ENCODE data around the gene RALGAPA2. TPM values are rescaled to one million over a fixed set of nuclear protein-coding genes. Genes with fewer than 3 reads are reported as not detected.

Gene RALGAPA2
- total RNA-seq, 1 experiment from 2014 or later = 10.8 TPM

GRCh38 chr20:20641783-20642182 is 70.7 kb downstream of the RALGAPA2 start:
- BruUV-seq (replicated peaks) = no TSS peak
- no peaks in the 10 kb centered on the region; the same call in 1 of the 2 replicates for H4K20me1 ChIP-seq (ENCODE audit: insufficient read depth)
- no peak overlapping the region for H2AFZ ChIP-seq (ENCODE audit: low read depth, low read length, poor library complexity, severe bottlenecking)
- intact Hi-C loops (cut with micrococcal nuclease) = no loop called here
- no peak overlapping the region for H3K27ac ChIP-seq (ENCODE audit: low read depth, low read length)
- ChIA-PET RAD21 (ENCODE audit: low non-redundant PET in 1 of 2, low total read pairs in 2 of 2, uncharacterized antibody in 2 of 2, unreplicated experiment in 2 of 2) (no interaction called here), POLR2A (no interaction called here), CTCF (no interaction called here)
- DNase-seq (ENCODE audit: low read depth, low spot score) (no peak), ATAC-seq (no peak)
- no peak overlapping the region for H3K9ac ChIP-seq (ENCODE audit: low read length)
- no peak overlapping the region for H3K4me2 ChIP-seq (ENCODE audit: low read length)
- H3K36me3 ChIP-seq (ENCODE audit: control insufficient read depth in 1 of 2, insufficient read depth in 2 of 2, low read length in 2 of 2) = no peaks in the 10 kb centered on the region
- no peaks in the 10 kb centered on the region for H3K4me1 ChIP-seq (ENCODE audit: control insufficient read depth in 1 of 2, insufficient read depth in 2 of 2, low read length in 2 of 2)
- H3K9me3 ChIP-seq (ENCODE audit: control insufficient read depth in 1 of 2, insufficient read depth in 1 of 2, low read depth in 1 of 2, low read length in 2 of 2) = no peaks in the 10 kb centered on the region
- H3K4me3 ChIP-seq (replicated peaks in 1 of 2; ENCODE audit: low read depth in 1 of 2, low read length in 2 of 2) = no peak overlapping the region
- no peak for TF ChIP-seq EGR1 (IDR thresholded peaks at IDR 0.05; ENCODE audit: low read depth)
- no peak for TF ChIP-seq SIN3A (IDR thresholded peaks at IDR 0.05; ENCODE audit: low read depth)
- TF ChIP-seq, protein P1, sequence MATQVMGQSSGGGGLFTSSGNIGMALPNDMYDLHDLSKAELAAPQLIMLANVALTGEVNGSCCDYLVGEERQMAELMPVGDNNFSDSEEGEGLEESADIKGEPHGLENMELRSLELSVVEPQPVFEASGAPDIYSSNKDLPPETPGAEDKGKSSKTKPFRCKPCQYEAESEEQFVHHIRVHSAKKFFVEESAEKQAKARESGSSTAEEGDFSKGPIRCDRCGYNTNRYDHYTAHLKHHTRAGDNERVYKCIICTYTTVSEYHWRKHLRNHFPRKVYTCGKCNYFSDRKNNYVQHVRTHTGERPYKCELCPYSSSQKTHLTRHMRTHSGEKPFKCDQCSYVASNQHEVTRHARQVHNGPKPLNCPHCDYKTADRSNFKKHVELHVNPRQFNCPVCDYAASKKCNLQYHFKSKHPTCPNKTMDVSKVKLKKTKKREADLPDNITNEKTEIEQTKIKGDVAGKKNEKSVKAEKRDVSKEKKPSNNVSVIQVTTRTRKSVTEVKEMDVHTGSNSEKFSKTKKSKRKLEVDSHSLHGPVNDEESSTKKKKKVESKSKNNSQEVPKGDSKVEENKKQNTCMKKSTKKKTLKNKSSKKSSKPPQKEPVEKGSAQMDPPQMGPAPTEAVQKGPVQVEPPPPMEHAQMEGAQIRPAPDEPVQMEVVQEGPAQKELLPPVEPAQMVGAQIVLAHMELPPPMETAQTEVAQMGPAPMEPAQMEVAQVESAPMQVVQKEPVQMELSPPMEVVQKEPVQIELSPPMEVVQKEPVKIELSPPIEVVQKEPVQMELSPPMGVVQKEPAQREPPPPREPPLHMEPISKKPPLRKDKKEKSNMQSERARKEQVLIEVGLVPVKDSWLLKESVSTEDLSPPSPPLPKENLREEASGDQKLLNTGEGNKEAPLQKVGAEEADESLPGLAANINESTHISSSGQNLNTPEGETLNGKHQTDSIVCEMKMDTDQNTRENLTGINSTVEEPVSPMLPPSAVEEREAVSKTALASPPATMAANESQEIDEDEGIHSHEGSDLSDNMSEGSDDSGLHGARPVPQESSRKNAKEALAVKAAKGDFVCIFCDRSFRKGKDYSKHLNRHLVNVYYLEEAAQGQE (IDR thresholded peaks at IDR 0.05; ENCODE audit: low read depth) = no peak
- TF ChIP-seq POLR2A (IDR thresholded peaks at IDR 0.05; ENCODE audit: borderline replicate concordance, extremely low read depth, insufficient read depth, insufficient read length) = no peak
- TF ChIP-seq RAD21 (IDR thresholded peaks at IDR 0.05; ENCODE audit: low read depth) = no peak
- no peak for TF ChIP-seq TCF7L2 (IDR thresholded peaks at IDR 0.05; ENCODE audit: borderline replicate concordance, extremely low read depth, insufficient read depth, insufficient read length)
- TF ChIP-seq, protein P2, sequence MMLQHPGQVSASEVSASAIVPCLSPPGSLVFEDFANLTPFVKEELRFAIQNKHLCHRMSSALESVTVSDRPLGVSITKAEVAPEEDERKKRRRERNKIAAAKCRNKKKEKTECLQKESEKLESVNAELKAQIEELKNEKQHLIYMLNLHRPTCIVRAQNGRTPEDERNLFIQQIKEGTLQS (IDR thresholded peaks at IDR 0.05) = no peak
- TF ChIP-seq, protein P3, sequence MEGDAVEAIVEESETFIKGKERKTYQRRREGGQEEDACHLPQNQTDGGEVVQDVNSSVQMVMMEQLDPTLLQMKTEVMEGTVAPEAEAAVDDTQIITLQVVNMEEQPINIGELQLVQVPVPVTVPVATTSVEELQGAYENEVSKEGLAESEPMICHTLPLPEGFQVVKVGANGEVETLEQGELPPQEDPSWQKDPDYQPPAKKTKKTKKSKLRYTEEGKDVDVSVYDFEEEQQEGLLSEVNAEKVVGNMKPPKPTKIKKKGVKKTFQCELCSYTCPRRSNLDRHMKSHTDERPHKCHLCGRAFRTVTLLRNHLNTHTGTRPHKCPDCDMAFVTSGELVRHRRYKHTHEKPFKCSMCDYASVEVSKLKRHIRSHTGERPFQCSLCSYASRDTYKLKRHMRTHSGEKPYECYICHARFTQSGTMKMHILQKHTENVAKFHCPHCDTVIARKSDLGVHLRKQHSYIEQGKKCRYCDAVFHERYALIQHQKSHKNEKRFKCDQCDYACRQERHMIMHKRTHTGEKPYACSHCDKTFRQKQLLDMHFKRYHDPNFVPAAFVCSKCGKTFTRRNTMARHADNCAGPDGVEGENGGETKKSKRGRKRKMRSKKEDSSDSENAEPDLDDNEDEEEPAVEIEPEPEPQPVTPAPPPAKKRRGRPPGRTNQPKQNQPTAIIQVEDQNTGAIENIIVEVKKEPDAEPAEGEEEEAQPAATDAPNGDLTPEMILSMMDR (IDR thresholded peaks at IDR 0.05 in 2 of 3, conservative IDR thresholded peaks at IDR 0.05 in 1 of 3; ENCODE audit: borderline replicate concordance in 1 of 3, insufficient read depth in 1 of 3, low read depth in 2 of 3, low read length in 2 of 3) = no peak
- no peak for TF ChIP-seq EZH2phosphoT487 (IDR thresholded peaks at IDR 0.05; ENCODE audit: borderline replicate concordance)
- TF ChIP-seq EZH2 (IDR thresholded peaks at IDR 0.05) = no peak
- no peak for TF ChIP-seq SRF (IDR thresholded peaks at IDR 0.05; ENCODE audit: low read depth)
- TF ChIP-seq SP1 (IDR thresholded peaks at IDR 0.05; ENCODE audit: low read depth) = no peak
- TF ChIP-seq ZFX (IDR thresholded peaks at IDR 0.05) = no peak
- no peak for TF ChIP-seq CEBPB (IDR thresholded peaks at IDR 0.05; ENCODE audit: low read depth)
- TF ChIP-seq YY1 (IDR thresholded peaks at IDR 0.05; ENCODE audit: extremely low read depth, insufficient replicate concordance, low read depth, low read length) = no peak
- TF ChIP-seq FOSL1 (IDR thresholded peaks at IDR 0.05; ENCODE audit: low read depth) = no peak
- no peak for TF ChIP-seq POLR2AphosphoS5 (IDR thresholded peaks at IDR 0.05; ENCODE audit: low read depth, low read length)
- no peak for TF ChIP-seq MAX (IDR thresholded peaks at IDR 0.05)
- H3K9me2 ChIP-seq (ENCODE audit: insufficient read depth) = no peaks in the 10 kb centered on the region
- H3K27me3 ChIP-seq (ENCODE audit: insufficient read depth, low read length) = no peaks in the 10 kb centered on the region
- H3K79me2 ChIP-seq (ENCODE audit: insufficient read depth, low read length) = no peaks in the 10 kb centered on the region

Measured in HCT116 (cell line).